GM12872 (cell line): ENCODE data around the gene RAD51B.

ENCODE experiments used
- TF ChIP-seq, protein P1 (sequence below): IDR thresholded peaks from 3 replicates; pipeline ENCODE4 v1.5.1; 2011; ENCODE audit warnings: low read depth, mild to moderate bottlenecking, low read length, moderate library complexity; ENCODE audit not compliant: insufficient read depth

RAD51B gene

DNA sequence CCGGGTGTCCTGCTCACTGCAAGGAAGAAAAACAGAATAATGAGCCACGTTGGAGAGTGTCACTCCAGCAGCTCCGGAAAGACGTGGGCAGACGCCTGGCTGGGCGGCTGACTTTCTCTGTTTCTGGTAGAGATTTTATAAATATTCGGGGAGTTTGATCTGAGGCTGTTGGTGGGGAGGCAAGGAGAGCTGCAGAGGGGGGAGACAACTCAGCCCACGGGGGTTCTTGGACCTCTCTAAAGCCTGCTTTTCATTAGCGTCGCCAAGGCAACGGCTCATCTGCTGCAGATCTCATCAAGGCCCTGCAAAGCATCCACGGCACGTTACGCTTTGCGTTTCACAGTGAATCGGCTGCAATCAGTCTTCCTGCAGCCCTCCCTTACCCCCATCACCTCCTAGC, 766.1 kb downstream of the RAD51B start:
- TF ChIP-seq, protein P1, sequence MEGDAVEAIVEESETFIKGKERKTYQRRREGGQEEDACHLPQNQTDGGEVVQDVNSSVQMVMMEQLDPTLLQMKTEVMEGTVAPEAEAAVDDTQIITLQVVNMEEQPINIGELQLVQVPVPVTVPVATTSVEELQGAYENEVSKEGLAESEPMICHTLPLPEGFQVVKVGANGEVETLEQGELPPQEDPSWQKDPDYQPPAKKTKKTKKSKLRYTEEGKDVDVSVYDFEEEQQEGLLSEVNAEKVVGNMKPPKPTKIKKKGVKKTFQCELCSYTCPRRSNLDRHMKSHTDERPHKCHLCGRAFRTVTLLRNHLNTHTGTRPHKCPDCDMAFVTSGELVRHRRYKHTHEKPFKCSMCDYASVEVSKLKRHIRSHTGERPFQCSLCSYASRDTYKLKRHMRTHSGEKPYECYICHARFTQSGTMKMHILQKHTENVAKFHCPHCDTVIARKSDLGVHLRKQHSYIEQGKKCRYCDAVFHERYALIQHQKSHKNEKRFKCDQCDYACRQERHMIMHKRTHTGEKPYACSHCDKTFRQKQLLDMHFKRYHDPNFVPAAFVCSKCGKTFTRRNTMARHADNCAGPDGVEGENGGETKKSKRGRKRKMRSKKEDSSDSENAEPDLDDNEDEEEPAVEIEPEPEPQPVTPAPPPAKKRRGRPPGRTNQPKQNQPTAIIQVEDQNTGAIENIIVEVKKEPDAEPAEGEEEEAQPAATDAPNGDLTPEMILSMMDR, result no peak

DNA sequence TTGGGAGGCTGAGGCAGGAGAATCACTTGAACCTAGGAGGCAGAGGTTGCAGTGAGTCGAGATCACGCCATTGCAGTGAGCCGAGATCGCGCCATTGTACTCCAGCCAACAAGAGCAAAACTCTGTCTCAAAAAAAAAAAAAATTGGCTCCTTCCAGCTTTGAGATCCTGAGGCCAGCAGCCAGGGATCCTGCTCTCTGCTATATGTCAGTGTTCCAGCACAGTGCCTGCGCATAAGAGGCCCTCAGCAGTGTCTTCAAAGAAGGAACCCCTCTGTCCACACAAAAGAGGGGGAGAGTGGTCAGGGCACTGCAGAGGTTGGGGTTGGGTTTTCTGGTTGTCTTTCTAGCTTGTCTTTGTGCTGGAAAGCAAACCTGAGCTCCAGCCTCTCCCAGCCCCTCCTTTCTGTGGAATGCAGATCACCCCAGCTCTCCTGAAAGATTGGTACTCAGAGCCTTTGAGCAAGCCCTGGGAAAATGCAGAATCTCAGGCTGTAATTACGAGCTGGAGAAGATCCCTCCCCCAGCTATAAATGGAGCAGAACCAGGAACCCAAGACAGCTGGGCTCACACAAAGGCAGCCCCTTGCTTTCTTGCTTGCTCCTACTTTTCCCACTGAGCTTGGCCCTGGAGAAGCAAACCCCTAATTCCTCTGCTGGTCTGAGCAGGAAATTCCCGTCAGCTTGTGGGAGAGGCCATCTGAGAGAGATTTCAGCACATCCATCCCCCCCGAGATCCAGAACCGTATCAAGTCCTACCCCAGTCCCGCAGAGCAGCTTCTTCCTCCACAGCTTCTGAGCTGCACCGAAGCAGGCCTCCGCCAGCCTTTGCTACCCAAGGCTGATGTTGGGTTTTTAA, 767.5 kb downstream of the RAD51B start:
- TF ChIP-seq, protein P1, result no peak

DNA sequence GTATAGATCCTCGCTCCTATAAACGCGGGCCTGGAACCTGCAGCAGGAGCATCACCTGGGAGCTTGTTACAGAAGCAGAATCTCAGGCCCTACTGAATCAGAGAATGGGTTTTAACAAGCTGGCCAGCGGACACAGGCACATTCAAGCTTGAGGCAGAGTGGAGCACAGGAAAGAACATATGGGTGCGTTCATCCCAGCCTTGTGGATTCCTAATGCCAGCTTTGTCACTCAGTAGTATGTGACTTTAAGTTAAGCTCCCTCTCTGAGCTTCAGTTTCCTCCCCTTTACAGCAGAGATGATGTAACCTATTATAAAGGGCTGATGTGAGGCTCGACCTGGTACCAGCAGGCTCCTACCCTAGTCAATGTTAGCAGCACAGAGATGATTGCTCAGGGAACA, 768.4 kb downstream of the RAD51B start:
- TF ChIP-seq, protein P1, result no peak

DNA sequence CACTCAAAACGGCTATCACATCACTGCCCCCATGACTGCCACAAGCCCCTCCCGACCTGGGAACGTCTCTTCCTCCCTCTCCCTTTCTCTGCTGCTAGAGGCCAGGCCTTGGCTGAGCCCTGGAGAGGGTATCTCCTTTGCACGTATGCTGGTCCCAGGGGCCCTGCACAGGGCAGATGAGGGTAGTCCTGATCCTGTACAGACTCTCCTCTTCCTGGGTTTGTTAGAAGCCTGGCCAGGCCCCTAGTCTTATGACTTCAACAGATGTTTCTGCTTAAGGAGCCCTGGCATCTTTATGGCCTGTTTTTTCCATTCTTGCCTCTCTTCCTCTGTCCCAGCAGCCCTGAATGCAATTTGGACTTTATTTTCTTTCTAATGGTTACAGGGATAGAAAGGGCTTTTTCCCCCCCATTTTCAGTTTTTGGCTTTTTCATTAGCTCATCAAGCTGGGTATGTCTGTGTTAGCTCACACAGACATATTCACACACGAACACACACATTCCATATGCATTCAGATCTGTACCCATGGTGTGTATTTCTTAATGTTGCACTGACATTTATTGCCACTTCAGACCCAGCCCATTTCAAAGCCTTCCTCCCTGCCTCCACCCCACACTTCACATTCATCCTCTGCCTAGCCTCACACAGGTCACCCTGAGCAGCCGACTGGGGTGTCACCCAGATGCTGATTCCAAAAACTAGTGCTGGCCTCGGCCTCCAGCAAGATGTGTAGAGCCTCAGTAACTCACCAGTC, 770.0 kb downstream of the RAD51B start:
- TF ChIP-seq, protein P1, result no peak

DNA sequence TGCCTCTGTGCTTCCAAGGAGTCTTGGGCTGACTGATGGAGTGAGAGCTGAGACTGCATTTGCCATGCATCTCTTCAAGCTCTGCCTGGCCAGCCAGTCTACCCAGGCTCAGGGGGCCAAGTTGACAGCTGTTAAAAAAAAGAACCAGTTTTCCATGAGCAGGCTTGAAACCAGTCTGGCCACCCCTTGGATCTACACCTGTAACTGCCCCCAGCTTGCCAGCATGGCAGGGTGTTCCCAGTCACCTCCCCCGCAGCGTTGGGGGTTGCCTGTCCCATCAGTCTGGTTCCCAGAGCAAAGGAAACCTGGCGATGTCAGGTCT, 770.6 kb downstream of the RAD51B start:
- TF ChIP-seq, protein P1, result no peak

DNA sequence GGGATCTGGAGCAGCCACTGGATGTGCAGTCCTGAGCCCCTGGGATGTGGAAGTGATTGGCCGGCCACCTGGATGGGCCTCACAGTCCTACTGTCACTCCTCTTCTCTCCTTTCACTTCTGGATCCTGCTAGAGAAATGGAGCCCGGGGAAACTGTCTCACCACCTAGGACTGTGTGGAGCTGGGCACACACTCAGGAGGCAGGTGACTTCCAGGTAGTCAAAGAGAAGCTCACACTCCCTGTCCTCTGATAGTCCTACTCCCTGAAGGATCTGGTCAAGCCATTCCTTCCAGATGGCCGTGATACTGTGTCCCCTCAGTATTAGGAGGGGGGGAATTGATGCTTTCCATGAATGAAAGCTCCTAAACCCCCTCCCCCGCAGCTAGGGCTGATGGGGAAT, 772.2 kb downstream of the RAD51B start:
- TF ChIP-seq, protein P1, result no peak

DNA sequence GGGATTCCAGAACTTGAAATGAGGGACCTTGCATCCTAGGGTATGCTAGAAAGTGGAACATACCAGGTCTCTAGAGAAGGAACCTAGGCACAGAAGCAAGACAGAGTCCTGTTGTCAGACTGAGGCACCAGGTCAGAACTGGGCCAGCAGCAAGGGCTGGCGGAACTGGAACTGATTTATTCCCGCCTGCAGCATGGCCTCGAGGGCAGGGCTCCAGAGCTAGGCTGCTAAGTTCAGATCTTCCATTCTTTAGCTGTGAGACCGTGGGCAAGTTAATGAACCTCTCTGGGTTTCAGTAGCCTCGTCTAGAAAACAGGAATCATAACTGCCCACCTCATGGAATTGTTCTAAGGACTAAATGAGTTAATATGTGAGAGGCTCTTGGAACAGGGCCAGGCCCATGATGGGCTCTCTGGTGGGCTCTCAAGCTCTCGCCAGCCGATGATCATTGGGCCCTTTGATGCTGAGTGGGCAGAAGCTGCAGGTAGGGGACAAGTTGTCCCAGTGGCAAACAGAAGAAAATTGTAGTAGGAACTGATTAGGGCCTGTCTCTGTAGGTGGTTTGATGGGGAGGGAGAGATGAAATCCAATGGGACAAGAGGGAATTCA, 773.5 kb downstream of the RAD51B start:
- TF ChIP-seq, protein P1, result no peak
